ENCODE results near the gene TBC1D4.

The TBC1D4 gene

GRCh38 chr13:75482070-75482819 lies at the start of gene TBC1D4:
TSS of gene TBC1D4 (minus strand) at chr13:75482169. CDS start at chr13:75481767, 402 bp downstream.
- H3K4me3 ChIP-seq (ENCODE audit: low read depth, low read length): peak within 1 kb of the TSS; percentile 75
- TF ChIP-seq CTCF (IDR thresholded peaks at IDR 0.05; ENCODE audit: low read depth, low read length): peak; percentile 91

- TF ChIP-seq CTCF (IDR thresholded peaks at IDR 0.05; ENCODE audit: low read depth, low read length): no peak
- no peak overlapping the region for H3K4me3 ChIP-seq (ENCODE audit: low read depth, low read length)
Observed at GRCh38 chr13:75530549-75530961, 48.6 kb upstream of the TBC1D4 start.

GRCh38 chr13:75521956-75522355 lies 40.0 kb upstream of the TBC1D4 start:
- H3K4me3 ChIP-seq (ENCODE audit: low read depth, low read length): no peak overlapping the region
- no peak for TF ChIP-seq CTCF (IDR thresholded peaks at IDR 0.05; ENCODE audit: low read depth, low read length)

- TF ChIP-seq CTCF (IDR thresholded peaks at IDR 0.05; ENCODE audit: low read depth, low read length): no peak
- H3K4me3 ChIP-seq (ENCODE audit: low read depth, low read length): no peak overlapping the region
Observed at GRCh38 chr13:75518439-75519088, 36.6 kb upstream of the TBC1D4 start.

- no peak for TF ChIP-seq CTCF (IDR thresholded peaks at IDR 0.05; ENCODE audit: low read depth, low read length)
- no peak overlapping the region for H3K4me3 ChIP-seq (ENCODE audit: low read depth, low read length)
Observed at GRCh38 chr13:75514080-75514995, 32.4 kb upstream of the TBC1D4 start.

- no peak for TF ChIP-seq CTCF (IDR thresholded peaks at IDR 0.05; ENCODE audit: low read depth, low read length)
Observed at GRCh38 chr13:75513271-75513670, 31.3 kb upstream of the TBC1D4 start.

More at GRCh38 chr13:75513271-75513670, 31.3 kb upstream of the TBC1D4 start:
- H3K4me3 ChIP-seq (ENCODE audit: low read depth, low read length): no peak overlapping the region

All from WI38 (cell line).